Measurements from ENCODE around the gene IMMP2L. TPM values are rescaled to one million over a fixed set of nuclear protein-coding genes. Genes with fewer than 3 reads are reported as not detected.
"Not testable (repeated sequence)": the region's sequence is repeated elsewhere in the genome, so short reads cannot be mapped to it uniquely, and the experiment has no call there.

The IMMP2L gene
- total RNA-seq, 1 donor = 8.2 TPM

- TF ChIP-seq CTCF (IDR thresholded peaks at IDR 0.05; ENCODE audit: insufficient read depth, low read depth, low read length) = no peak
These were observed 91.3 kb downstream of the IMMP2L start for GRCh38 chr7:111470998-111471397.

GRCh38 chr7:111469894-111470293 lies 92.4 kb downstream of the IMMP2L start:
- H3K4me3 ChIP-seq (ENCODE audit: low read depth, low read length); DNase-seq (ENCODE audit: low read depth): not testable (repeated sequence)

More at GRCh38 chr7:111470998-111471397, 91.3 kb downstream of the IMMP2L start:
- no peak overlapping the region for H3K4me3 ChIP-seq (ENCODE audit: low read depth, low read length)
- no peak for DNase-seq (ENCODE audit: low read depth)

DNA sequence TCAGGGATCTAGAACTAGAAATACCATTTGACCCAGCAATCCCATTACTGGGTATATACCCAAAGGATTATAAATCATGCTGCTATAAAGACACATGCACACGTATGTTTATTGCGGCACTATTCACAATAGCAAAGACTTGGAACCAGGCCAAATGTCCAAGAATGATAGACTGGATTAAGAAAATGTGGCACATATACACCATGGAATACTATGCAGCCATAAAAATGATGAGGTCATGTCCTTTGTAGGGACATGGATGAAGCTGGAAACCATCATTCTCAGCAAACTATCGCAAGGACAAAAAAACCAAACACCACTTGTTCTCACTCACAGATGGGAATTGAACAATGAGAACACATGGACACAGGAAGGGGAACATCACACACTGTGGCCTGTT lies 96.5 kb downstream of the IMMP2L start:
- not testable (repeated sequence) for DNase-seq (ENCODE audit: low read depth); H3K4me3 ChIP-seq (ENCODE audit: low read depth, low read length)

DNA sequence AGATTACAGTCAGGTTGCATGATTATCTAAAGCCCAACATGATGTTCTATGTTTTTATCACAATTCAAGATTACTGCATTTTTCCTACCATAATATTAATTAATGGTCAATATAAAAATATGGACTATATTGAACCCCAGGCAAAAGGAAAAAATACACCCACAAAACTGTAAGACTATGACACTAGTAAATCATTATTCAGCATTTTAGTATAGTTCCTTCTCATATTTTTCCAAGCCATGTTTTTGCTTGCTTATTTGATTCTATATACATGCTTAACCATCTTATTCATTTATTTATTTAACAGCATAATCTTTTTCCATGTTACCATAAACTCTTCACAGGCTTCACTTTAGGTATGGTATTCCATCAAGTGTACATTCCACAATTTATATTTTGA lies 101.6 kb downstream of the IMMP2L start:
- TF ChIP-seq CTCF (IDR thresholded peaks at IDR 0.05; ENCODE audit: insufficient read depth, low read depth, low read length) = no peak
- no peak overlapping the region for H3K4me3 ChIP-seq (ENCODE audit: low read depth, low read length)
- DNase-seq (ENCODE audit: low read depth) = no peak

DNA sequence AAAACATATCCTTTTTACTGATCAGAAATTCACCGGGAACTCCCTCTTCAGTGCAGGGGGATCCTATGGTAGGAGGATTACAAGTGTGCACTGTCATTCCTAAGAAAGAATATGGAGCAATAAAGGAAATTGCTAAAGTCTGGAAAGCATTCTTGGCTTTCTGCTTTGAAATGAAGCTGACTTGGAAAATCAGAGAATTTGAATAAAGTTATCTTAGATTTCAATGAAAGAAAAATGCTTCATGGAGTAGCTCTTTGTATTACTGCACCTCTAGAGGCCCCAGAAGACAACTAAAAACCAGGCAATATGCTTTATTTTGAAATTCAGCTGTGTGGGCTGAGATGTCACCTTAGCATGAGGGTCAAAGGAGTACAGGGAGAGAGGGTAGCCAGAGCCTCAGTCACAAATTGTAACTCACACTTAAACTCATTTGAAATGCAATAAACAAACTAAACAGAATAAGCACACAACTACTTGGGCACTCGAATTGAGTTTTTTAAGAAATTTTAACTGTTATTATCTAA lies 102.5 kb downstream of the IMMP2L start:
- DNase-seq (ENCODE audit: low read depth) = no peak
- H3K4me3 ChIP-seq (ENCODE audit: low read depth, low read length) = no peak overlapping the region
- no peak for TF ChIP-seq CTCF (IDR thresholded peaks at IDR 0.05; ENCODE audit: insufficient read depth, low read depth, low read length)

DNA sequence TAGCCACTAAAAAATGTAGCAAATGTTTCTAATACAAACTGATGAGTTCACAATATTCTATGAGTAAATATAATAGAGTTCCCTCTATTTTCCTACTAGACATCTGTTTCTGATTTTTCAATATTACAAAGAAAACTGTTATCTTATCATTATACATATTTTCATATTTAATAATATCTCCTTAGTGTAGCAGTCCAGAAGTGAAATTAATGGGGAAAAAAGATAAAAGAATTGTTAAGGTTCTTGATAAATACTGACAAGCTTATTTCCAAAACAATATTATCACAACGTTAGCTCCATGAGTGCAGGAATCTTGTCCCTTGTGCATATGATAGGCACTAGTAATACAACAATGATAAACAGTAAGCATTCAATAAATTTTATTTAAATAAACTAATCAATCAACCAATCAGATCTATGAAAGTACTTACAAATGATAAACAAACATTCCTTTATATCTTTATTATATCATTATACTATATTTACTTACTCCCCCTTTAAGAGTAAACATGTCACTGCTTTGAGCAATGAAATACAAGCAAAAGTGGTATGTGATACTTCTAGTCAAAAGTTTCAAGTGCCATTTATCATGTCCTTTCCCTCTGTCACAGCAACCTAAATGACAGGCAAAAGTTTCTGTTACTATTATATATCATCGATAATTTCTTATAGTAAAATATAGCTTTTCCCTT lies 103.1 kb downstream of the IMMP2L start:
- no peak for DNase-seq (ENCODE audit: low read depth)
- no peak overlapping the region for H3K4me3 ChIP-seq (ENCODE audit: low read depth, low read length)
- TF ChIP-seq CTCF (IDR thresholded peaks at IDR 0.05; ENCODE audit: insufficient read depth, low read depth, low read length) = no peak

GRCh38 chr7:111450705-111451104 lies 111.6 kb downstream of the IMMP2L start:
- not testable (repeated sequence) for H3K4me3 ChIP-seq (ENCODE audit: low read depth, low read length); DNase-seq (ENCODE audit: low read depth)

DNA sequence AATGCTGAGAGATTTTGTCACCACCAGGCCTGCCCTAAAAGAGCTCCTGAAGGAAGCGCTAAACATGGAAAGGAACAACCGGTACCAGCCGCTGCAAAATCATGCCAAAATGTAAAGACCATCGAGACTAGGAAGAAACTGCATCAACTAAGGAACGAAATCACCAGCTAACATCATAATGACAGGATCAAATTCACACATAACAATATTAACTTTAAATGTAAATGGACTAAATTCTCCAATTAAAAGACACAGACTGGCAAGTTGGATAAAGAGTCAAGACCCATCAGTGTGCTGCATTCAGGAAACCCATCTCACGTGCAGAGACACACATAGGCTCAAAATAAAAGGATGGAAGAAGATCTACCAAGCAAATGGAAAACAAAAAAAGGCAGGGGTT lies 114.8 kb downstream of the IMMP2L start:
- DNase-seq (ENCODE audit: low read depth); H3K4me3 ChIP-seq (ENCODE audit: low read depth, low read length): not testable (repeated sequence)

GRCh38 chr7:111439977-111440376 lies 122.3 kb downstream of the IMMP2L start:
- H3K4me3 ChIP-seq (ENCODE audit: low read depth, low read length) = no peak overlapping the region
- no peak for DNase-seq (ENCODE audit: low read depth)
- TF ChIP-seq CTCF (IDR thresholded peaks at IDR 0.05; ENCODE audit: insufficient read depth, low read depth, low read length) = no peak

All from fibroblast of villous mesenchyme (primary cell).